ENCODE data around the gene PDE3B.
"Not testable (repeated sequence)": the region's sequence is repeated elsewhere in the genome, so short reads cannot be mapped to it uniquely, and the experiment has no call there.

The PDE3B gene

DNA sequence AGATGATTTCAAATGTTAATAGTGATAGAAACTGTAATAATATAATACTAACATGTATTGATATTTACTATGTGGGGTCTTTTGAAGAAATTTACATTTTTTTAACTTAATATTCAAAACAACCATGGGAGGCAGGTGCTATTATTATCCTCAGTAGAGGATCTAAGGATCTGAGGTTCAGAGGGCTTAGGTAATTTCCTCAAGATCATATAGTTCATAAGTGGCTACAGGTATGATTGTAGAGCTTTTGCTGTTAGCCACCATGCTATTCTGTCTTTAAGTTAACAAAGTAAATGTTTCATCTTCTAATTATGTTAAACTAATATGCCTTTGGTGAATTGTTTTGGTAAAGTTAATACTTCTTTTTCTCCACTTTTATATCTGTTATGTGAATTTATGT is 83.6 kb downstream of the PDE3B start:
- H3K4me3 ChIP-seq (ENCODE audit: low read length) = no peak overlapping the region
- no peak for DNase-seq (ENCODE audit: low read depth)
- TF ChIP-seq, protein P1, sequence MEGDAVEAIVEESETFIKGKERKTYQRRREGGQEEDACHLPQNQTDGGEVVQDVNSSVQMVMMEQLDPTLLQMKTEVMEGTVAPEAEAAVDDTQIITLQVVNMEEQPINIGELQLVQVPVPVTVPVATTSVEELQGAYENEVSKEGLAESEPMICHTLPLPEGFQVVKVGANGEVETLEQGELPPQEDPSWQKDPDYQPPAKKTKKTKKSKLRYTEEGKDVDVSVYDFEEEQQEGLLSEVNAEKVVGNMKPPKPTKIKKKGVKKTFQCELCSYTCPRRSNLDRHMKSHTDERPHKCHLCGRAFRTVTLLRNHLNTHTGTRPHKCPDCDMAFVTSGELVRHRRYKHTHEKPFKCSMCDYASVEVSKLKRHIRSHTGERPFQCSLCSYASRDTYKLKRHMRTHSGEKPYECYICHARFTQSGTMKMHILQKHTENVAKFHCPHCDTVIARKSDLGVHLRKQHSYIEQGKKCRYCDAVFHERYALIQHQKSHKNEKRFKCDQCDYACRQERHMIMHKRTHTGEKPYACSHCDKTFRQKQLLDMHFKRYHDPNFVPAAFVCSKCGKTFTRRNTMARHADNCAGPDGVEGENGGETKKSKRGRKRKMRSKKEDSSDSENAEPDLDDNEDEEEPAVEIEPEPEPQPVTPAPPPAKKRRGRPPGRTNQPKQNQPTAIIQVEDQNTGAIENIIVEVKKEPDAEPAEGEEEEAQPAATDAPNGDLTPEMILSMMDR (conservative IDR thresholded peaks at IDR 0.05; ENCODE audit: low read length) = no peak

DNA sequence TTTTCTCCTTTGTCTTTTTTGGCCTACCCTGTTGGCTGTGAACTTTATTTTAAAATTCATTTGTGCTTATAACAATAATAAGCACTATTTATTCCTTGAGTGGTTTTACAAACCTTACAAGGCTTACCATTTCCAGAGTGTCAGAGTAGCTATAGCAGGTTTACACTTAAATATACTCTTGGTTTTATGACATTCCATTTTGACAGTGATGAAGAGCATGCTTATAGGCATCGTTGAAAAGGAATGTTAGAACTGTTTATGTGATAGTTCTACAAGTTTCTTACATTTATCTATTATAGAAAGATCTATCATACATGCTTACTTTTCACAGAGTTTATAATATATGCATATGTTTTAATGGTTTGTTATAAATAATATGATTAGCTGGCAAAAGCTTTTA is 84.1 kb downstream of the PDE3B start:
- H3K4me3 ChIP-seq (ENCODE audit: low read length) = no peak overlapping the region
- TF ChIP-seq, protein P1 (conservative IDR thresholded peaks at IDR 0.05; ENCODE audit: low read length) = no peak
- DNase-seq (ENCODE audit: low read depth) = no peak

DNA sequence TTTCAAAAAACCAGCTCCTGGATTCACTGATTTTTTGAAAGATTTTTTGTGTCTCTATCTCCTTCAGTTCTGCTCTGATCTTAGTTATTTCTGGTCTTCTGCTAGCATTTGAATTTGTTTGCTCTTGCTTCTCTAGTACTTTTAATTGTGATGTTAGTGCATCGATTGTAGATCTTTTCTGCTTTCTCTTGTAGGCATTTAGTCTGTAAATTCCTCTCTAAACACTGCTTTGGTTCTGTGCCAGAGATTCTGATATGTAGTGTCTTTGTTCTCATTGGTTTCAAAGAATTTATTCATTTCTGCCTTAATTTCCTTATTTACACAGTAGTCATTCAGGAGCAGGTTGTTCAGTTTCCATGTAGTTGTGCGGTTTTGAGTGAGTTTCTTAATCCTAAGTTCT is 96.9 kb downstream of the PDE3B start:
- H3K4me3 ChIP-seq (ENCODE audit: low read length); DNase-seq (ENCODE audit: low read depth): not testable (repeated sequence)

DNA sequence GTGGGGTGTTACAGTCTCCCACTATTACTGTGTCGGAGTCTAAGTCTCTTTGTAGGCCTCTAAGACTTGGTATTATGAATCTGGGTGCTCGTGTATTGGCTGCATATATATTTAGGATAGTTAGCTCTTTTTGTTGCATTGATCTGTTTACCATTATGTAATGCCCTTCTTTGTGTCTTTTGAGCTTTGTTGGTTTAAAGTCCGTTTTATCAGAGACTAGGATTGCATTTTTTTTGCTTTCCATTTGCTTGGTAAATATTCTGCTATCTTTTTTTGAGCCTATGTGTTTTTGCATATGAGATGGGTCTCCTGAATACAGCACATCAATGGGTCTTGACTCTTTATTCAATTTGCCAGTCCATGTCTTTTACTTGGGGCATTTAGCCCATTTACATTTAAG is 97.6 kb downstream of the PDE3B start:
- TF ChIP-seq, protein P1 (conservative IDR thresholded peaks at IDR 0.05; ENCODE audit: low read length) = no peak
- H3K4me3 ChIP-seq (ENCODE audit: low read length) = no peak overlapping the region
- DNase-seq (ENCODE audit: low read depth) = no peak

DNA sequence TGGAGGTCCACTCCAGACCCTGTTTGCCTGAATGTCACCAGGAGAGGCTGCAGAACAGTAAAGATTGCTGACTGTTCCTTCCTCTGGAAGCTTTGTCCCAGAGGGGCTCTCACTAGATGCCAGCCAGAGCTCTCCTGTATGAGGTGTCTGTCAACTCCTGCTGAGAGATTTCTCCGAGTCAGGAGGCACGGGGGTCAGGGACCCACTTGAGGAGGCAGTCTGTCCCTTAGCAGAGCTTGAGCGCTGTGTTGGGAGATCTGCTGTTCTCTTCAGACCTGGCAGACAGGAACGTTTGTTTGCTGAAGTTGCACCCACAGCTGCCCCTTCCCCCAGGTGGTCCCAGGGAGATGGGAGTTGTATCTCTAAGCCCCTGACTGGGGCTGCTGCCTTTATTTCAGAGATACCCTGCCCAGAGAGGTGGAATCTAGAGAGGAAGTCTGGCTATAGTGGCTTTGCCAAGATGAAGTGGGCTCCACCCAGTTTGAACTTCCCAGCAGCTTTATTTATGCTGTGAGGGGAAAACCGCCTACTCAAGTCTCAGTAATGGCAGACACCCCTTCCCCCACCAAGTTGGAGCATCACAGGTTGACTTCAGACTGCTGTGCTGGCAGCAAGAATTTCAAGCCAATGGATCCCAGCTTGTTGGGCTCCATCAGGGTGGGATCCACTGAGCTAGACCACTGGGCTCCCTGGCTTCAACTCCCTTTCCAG is 99.4 kb downstream of the PDE3B start:
- TF ChIP-seq, protein P1 (conservative IDR thresholded peaks at IDR 0.05; ENCODE audit: low read length) = no peak
- no peak for DNase-seq (ENCODE audit: low read depth)
- H3K4me3 ChIP-seq (ENCODE audit: low read length) = no peak overlapping the region

DNA sequence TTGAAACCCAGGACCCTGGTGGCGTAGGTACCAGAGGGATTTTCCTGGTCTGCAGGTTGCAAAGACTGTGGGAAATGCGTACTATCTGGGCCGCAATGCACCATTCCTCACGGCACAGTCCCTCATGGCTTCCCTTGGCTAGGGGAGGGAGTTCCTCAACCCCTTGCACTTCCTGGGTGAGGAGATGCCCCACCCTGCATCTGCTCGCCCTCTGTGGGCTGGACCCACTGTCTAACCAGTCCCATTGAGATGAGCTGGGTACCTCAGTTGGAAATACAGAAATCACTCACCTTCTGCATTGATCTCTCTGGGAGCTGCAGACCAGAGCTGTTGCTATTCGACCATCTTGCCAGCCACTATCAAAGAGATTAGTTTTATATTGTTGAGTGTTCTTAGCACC is 100.1 kb downstream of the PDE3B start:
- not testable (repeated sequence) for DNase-seq (ENCODE audit: low read depth); H3K4me3 ChIP-seq (ENCODE audit: low read length)

DNA sequence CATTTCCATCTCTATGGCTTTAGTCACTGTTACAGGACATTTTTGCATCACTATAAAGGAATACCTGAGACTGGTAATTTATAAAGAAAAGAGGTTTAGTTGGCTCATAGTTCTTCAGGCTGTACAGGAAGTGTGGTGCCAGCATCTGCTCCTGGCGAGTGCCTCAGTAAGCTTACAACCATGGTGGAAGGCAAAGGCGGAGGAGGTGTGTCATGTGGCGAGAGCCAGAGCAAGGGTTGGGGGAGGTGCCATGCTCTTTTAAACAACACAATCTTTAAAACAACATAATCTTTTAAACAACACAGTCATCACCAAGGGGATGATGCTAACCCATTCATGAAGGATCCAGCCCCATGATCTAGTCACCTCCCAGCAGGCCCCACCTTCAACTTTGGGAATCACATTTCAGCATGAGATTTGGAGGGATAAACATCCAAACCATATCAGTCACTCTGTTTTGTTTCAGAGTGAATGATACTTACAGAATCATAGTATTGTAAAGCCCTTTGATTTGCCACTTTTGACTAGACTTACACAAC is 103.3 kb downstream of the PDE3B start:
- no peak overlapping the region for H3K4me3 ChIP-seq (ENCODE audit: low read length)
- DNase-seq (ENCODE audit: low read depth) = no peak
- TF ChIP-seq, protein P1 (conservative IDR thresholded peaks at IDR 0.05; ENCODE audit: low read length) = no peak

DNA sequence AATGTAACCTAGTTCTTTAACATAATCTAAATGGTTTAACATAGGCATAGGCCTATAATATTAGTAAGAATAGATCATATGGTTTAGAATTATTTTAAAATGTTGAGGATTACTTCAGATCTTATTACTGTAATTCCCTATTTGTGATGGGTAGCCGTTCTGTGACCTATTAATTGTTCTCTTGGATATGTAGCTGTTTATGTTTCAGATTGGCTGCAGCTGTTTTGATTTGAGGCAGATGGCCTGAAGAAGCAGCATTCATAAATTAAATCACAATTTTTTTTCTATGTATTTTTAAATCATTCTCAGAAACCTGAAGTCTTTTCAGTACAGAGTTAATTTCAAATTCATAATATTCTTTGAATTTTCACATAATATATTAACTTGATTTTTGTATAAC is 104.5 kb downstream of the PDE3B start:
- no peak overlapping the region for H3K4me3 ChIP-seq (ENCODE audit: low read length)
- TF ChIP-seq, protein P1 (conservative IDR thresholded peaks at IDR 0.05; ENCODE audit: low read length) = no peak
- DNase-seq (ENCODE audit: low read depth) = no peak
